ENCODE data around the gene GALR3.
"Not testable (repeated sequence)": the region's sequence is repeated elsewhere in the genome, so short reads cannot be mapped to it uniquely, and the experiment has no call there.

GALR3 gene

GRCh38 chr22:37823134-37823985, at the start of gene GALR3:
GALR3 (plus strand) TSS chr22:37823382; CDS start chr22:37823407, 25 bp downstream.
- no peak for DNase-seq

- no peak for DNase-seq
Measured at GRCh38 chr22:37774728-37775127, 48.5 kb upstream of the GALR3 start.

GRCh38 chr22:37775785-37776638, 47.2 kb upstream of the GALR3 start:
- DNase-seq = no peak

GRCh38 chr22:37776639-37777005, 46.6 kb upstream of the GALR3 start:
- no peak for DNase-seq

- DNase-seq = peak; percentile 43
Measured at GRCh38 chr22:37777122-37777687, 46.0 kb upstream of the GALR3 start.

- no peak for DNase-seq
Measured at GRCh38 chr22:37778370-37779009, 44.7 kb upstream of the GALR3 start.

- DNase-seq = peak; percentile 37
Measured at GRCh38 chr22:37781434-37782059, 41.6 kb upstream of the GALR3 start.

- no peak for DNase-seq
Measured at GRCh38 chr22:37782340-37783168, 40.6 kb upstream of the GALR3 start.

GRCh38 chr22:37784829-37785495, 38.2 kb upstream of the GALR3 start:
- DNase-seq = no peak

- no peak for DNase-seq
Measured at GRCh38 chr22:37790234-37790633, 32.9 kb upstream of the GALR3 start.

- no peak for DNase-seq
Measured at GRCh38 chr22:37792494-37792893, 30.7 kb upstream of the GALR3 start.

- DNase-seq = no peak
Measured at GRCh38 chr22:37794376-37794775, 28.8 kb upstream of the GALR3 start.

- DNase-seq = no peak
Measured at GRCh38 chr22:37796079-37796478, 27.1 kb upstream of the GALR3 start.

GRCh38 chr22:37797259-37797658, 25.9 kb upstream of the GALR3 start:
- DNase-seq = not testable (repeated sequence)

GRCh38 chr22:37797874-37798500, 25.2 kb upstream of the GALR3 start:
- no peak for DNase-seq

- DNase-seq = not testable (repeated sequence)
Measured at GRCh38 chr22:37799979-37800378, 23.2 kb upstream of the GALR3 start.

GRCh38 chr22:37801946-37802309, 21.3 kb upstream of the GALR3 start:
- peak; percentile 57 for DNase-seq

GRCh38 chr22:37802310-37803194, 20.6 kb upstream of the GALR3 start:
- DNase-seq = peak; percentile 80

- DNase-seq = peak; percentile 94
Measured at GRCh38 chr22:37803195-37803638, 20.0 kb upstream of the GALR3 start.

All from hematopoietic multipotent progenitor cell treated with erythropoietin and hydrocortisone succinate and interleukin-3 and kit ligand, for 4 days (in vitro differentiated cells).